NCI-H2196 treated with DMSO at 0.1 percent for 48 hours (cell line): ENCODE measurements around the gene EEF1A2.
A peak's percentile ranks its signal among the peaks of the same experiment; 100 is the strongest.
"Not testable (repeated sequence)": the region's sequence is repeated elsewhere in the genome, so short reads cannot be mapped to it uniquely, and the experiment has no call there.

Experiments
- DNase-seq: peaks from one replicate; lab custom pipeline; 2025; ENCODE audit not compliant: unreplicated experiment; lab: John Stamatoyannopoulos, UW

The EEF1A2 gene

DNA sequence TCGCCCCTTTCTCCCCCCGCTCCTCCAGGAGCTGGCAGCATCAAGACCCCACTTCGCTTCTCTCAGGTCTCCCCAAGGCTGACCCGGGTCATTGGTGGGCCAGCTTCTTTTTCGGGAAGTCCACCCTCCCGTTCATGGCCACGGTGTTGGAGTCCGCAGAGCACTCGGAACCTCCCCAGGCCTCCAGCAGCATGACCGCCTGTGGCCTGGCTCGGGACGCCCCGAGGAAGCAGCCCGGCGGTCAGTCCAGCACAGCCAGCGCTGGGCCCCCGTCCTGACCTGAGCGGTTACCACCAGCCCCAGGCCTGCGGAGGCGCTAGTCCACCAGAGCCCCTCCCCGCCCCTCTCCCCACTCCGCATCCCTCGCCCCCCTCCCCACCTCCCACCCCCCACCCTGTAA lies 22.7 kb upstream of the EEF1A2 start:
- no peak for DNase-seq

DNA sequence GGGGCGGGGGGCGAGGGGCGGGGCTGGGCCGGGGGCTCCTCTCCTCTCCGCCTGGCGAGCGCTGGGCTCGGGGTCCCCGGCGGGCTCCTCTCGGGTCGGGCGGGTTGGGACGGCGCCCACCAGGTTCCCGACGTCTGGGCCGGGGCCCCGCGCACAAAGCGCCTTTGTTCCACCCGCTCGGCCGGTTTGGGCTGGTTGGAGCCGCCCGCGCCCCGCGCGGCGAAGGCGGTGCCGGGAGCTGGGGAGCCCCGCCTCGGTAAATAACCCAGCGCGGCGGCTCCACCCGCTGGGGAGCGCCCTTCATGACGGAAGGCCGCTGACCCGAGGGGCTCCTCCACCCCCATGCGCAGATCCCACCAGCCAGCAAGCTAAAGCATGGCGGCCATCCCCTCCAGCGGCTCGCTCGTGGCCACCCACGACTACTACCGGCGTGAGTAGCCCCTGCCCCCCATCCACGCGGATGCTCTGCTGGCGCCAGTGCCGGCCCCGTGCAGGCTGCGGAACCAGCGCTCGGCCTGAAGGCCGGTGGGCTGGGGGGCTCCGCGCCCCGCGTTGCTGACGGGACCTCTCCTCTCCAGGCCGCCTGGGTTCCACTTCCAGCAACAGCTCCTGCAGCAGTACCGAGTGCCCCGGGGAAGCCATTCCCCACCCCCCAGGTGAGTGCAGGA lies 22.2 kb upstream of the EEF1A2 start:
- peak; percentile 38 for DNase-seq

GRCh38 chr20:63520504-63520933 lies 21.6 kb upstream of the EEF1A2 start, which contains the start of gene PPDPF:
Gene PPDPF, plus strand, starts transcription at chr20:63520765. Its CDS starts 544 bp downstream, at chr20:63521309.
- DNase-seq, result peak; percentile 58

- peak; percentile 61 for DNase-seq
Observed at GRCh38 chr20:63519668-63520503, 21.0 kb upstream of the EEF1A2 start.

- no peak for DNase-seq
Observed at GRCh38 chr20:63518946-63519667, 20.2 kb upstream of the EEF1A2 start.

DNA sequence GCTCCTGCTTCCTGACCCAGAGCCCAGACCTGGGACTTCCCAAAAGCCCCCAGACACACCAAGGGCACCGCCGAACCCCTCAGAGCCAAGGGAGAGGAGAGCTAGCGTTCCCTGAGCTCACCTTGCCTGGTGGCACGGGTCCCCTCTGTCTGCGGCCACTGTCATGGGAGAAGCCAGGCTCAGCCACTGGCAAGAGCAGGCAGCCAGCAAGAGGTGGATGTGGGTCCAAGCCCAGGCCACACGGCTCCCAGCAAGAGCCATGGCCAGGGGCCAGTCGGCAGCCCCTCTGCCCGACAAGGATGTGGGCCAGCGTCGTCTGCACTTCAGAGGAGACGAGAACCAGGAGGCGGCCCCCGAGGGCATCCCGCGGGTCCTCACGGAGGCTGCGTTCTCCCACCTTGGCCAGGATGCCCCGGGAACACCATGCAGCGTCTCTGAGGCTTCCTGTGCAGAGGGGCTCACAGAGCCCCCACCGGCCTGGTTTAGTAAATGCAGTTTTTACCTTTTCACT lies 19.5 kb upstream of the EEF1A2 start:
- no peak for DNase-seq

- DNase-seq, result no peak
Observed at GRCh38 chr20:63517376-63518309, 18.8 kb upstream of the EEF1A2 start.

DNA sequence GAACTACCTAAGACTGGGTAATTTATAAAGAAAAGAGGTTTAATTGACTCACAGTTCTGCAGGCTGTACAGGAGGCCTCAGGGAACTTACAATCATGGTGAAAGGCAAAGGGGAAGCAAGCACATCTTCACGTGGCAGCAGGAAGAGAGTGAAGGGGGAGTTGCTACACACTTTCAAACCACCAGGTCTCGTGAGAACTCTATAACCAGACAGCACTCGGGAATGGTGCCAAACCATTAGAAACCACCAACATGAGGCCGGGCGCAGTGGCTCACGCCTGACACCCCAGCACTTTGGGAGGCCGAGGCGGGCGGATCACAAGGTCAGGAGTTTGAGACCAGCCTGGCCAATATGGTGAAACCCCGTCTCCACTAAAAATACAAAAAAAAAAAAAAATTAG lies 15.6 kb upstream of the EEF1A2 start:
- DNase-seq, result not testable (repeated sequence)

GRCh38 chr20:63513207-63513606 lies 14.3 kb upstream of the EEF1A2 start:
- no peak for DNase-seq

DNA sequence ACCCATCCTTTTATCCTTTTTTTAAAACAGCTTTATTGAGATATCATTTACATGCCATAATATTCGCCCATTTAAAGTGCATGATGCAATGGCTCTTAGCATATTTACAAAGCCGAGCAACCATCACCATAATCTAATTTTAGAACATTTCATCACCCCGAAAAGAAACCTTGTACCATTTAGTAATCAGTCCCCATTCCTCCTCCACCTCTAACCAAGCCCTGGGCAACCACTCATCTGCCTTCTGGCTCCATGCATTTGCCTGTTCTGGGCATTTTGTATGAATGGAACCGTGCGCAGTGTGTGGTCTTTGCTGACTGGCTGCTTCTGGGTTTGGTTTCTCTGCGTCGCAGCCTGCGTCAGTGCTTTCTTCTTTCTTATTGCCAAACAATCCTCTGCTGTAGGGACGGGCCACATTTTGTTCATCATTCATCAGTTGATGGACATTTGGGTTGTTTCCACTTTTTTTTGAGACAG lies 10.2 kb upstream of the EEF1A2 start:
- DNase-seq, result no peak

DNA sequence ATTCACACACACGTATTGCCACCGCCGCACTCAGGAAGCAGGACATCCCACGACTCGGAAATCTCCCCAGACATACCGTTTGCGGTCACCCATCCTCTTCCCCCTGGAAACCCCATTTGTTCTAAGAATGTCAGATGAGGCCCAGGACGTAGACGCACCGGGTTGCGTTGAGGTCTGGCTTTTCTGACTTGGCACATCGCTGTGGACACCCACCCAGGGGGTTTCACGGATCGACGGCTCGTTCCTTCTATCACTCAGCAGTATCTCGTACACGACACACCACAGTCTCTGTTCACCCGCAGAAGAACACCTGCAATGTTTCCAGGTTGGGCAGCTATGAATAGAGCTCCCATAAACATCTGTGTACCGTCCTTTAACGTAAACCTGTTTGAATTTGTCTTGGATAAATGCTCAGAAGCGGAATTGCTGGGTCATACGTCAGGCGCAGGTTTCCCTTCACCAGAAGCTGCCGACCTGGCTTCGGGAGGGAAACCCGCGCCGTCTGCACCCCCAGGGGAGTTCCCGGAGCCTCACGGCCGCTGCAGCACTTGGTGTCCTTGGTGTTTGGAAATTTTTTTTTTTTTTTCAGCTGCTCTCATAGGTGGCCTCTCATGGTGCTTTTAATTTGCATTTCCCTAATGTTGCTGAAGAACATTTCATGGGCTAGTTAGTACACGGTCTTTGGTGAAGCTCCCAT lies 9.3 kb upstream of the EEF1A2 start:
- no peak for DNase-seq

- no peak for DNase-seq
Observed at GRCh38 chr20:63507083-63507743, 8.3 kb upstream of the EEF1A2 start.

GRCh38 chr20:63505723-63506122 lies 6.8 kb upstream of the EEF1A2 start:
- no peak for DNase-seq

- no peak for DNase-seq
Observed at GRCh38 chr20:63505281-63505680, 6.4 kb upstream of the EEF1A2 start.

DNA sequence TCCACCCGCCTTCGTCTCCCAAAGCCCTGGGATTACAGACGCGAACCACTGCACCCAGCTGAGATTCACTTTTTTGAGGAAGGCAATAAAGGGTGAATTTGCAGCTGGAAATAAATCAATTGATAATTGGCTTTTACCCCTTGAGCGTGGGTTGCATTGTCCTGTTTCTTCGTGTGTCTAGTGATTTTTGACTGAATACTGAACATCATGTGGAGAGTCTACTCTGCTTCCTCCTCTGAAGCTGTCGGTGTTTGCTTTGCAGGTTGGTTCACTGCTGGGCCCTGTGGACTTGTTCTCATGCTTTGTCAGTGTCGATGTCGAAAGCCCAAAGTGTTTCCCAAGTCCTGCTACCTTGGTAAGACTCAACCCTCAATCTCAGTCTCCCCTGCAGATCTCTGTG lies 5.8 kb upstream of the EEF1A2 start:
- DNase-seq, result no peak

GRCh38 chr20:63503524-63503923 lies 4.6 kb upstream of the EEF1A2 start:
- DNase-seq, result no peak

GRCh38 chr20:63502671-63503172 lies 3.8 kb upstream of the EEF1A2 start:
- no peak for DNase-seq

DNA sequence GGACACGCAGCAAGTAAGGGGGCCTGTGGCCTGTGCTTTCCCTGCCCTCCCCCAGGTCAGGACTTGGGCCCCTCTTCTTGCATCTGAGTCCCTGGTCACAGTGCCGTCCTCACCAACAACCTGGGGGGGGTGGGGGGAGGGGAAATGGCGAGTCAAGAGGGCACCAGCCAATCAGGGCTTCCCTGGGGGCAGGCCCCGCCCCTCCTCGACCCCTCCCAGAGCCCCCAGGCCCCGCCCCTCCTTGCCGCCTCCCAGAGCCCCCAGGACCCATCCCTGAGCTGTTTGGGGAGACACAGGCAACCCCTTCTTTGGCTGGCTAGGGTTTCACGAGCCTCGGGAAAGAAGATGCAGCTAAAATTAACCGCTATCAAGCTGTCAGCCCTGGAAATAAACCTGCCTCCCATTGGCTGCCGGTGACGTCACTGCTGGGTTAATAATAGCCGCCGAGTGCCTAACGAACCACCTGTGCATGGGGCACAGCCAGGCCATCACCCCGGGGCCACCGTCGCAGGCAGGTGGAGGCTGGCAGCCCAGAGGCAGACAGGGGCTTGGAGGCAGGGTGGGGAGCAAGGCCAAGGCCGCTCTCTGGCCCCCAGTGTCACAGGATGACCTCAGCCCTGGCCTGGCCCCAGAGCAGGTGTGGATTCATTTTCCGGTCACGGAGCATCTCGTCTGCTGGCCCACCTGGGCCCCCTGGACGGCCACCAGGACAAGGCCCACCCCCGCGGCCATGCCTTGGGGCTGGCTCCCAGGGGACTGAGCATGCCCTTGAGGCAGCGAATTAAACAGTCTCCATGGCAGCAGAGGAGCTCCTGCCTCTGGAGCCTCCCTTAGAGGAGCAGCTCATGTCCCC lies 3.2 kb upstream of the EEF1A2 start:
- DNase-seq, result peak; percentile 81
